Activated CD8-positive, alpha-beta memory T cell treated with anti-CD3 and anti-CD28 coated beads, Interleukin-2, amount 50 U/mL, for 4 hours (primary cell): Measurements from ENCODE around the gene OSBPL6.
A peak's percentile ranks its signal among the peaks of the same experiment; 100 is the strongest.
"Not testable (repeated sequence)": the region's sequence is repeated elsewhere in the genome, so short reads cannot be mapped to it uniquely, and the experiment has no call there.

Experiments used
- DNase-seq: peaks from one replicate; pipeline ENCODE4 v3.0.0-alpha.2; 2020

Gene OSBPL6

DNA sequence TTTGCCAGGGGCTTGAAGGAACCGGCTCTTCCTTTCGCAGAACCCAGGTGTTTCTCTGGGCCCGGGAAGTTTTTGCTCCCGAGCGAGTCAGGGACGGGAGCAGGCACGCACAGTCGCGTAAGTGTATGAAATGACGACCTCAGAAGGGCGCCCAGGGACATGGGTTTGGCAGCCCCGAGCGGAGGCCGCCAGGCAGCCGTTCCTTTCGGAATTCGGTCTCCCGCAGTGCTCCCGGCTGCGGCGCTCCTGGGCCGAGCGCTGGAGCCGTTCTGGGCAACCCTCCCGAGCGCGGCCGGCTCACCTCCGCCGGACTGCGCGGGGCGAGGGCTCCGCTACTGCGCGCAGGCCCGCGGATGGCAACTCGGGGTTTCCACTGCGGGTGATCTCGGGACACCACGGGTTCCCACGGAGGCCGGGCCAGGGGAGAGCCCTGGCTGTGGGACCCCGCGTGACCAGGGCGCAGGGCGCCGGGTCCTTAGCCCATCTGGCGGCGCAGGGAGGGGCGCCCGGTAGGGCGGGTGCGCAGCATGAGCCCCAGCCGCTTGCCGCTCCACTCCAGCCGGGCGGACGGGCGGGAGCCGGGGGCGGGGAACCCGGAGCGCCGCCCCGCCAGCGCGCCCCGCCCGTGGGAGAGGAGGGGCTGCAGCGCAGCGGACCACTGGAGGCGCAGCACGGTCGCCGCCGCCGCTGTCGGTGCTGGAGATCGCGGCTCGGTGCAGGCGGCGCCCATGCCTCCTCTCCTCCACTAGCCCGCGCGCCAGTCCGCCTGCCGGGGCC lies at the start of gene OSBPL6:
TSS of gene OSBPL6 (plus strand) at position 690 of the 777 bp plus-strand sequence. CDS start 111,673 bp downstream, outside the sequence.
- DNase-seq, result peak; percentile 45

DNA sequence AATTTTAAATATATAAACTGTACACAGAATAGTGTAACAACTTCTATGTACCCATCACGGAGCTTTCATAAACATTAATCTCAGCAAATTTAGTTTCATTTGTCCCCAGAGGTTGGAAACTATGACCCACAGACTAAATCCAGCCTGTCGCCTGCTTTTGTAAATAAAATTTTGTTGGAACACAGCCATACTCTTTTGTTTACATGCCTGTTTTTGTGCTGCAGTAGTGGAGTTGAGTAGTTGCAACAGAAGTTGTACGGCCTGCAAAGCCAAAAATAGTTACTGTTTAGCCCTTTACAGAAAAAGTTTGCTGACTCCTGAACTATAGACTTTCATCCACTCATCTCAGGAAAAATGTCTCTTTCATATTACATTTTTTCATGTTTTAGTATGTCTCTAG lies 42.3 kb upstream of the OSBPL6 start:
- DNase-seq, result no peak

DNA sequence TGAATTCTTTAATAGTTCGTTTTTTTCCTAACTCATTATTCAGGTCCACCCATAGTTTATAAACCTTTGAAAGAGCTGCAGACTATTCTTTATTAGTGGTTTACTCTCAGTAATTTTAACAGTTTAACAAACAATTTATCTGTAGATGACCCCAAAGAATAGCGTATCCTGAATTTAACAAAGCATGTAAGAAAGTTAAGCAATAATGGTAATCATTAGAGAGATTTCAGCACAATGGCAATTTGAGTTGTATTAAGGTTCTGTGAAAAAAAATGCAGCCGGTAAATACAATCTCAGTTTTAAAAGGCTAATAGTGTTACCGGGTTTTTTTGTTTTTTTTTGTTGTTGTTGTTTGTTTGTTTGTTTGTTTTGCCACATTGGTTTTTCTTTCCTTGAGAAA lies 41.8 kb upstream of the OSBPL6 start:
- no peak for DNase-seq

DNA sequence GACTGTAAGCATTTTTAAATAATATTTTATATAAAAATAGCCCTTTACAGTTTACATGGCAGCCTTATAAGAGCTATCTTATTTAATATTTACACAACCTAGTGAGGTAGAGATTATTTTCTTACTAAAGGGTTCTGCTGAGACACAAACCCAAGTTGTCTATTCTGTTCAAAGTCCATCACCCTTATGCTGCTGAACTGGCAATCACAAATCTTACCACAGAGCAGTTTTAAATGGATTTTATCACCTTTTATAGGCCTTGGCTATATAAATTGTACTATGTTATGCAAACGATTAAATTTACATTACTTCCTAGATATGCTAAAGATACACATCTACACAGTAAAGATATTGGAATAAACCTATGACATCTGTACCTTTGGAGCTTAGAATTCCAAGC lies 41.3 kb upstream of the OSBPL6 start:
- no peak for DNase-seq

DNA sequence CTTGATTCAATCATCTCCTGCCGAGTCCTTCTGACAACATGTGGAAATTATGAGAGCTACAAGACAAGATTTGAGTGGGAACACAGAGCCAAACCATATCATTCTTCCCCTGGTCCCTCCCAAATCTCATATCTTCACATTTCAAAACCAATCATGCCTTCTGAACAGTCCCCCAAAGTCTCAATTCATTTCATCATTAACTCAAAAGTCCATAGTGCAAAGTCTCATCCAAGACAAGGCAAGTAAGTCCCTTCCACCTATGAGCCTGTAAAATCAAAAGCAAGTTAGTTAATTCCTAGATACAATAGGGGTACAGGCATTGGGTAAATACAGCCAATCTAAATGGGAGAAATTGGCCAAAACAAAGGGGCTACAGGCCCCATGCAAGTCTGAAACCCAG lies 40.4 kb upstream of the OSBPL6 start:
- DNase-seq, result not testable (repeated sequence)

DNA sequence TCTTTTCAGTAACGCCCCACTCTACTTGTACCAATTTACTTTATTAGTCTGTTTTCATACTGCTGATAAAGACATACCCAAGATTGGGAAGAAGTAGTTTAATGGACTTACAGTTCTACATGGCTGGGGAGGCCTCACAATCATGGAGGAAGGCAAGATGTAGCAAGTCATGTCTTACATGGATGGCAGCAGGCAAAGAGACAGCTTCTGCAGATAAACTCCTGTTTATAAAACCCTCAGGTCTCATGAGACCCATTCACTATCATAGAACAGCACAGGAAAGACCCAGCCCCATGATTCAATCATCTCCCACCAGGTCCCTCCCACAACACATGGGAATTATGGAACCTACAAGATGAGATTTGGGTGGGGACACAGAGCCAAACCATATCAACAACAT lies 38.8 kb upstream of the OSBPL6 start:
- DNase-seq, result no peak

DNA sequence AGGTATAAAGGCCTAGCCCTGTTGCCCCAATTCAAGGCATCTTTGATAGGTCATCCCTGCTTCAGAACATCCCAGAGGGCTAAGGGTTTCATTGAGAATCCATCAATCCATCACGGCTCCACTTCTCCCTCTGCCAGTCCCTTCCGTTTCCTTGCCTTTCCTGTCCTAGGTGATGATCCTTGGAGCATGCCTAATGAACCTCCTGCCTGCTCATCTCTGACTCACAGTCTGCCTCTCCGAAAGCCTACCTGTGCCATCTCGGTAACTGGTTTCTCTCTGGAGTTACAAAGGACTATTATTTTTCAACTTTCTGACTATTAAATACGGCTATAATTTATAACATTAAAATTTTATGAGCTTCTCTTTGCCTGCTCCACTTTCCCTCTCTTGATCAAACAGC lies 36.7 kb upstream of the OSBPL6 start:
- DNase-seq, result no peak

DNA sequence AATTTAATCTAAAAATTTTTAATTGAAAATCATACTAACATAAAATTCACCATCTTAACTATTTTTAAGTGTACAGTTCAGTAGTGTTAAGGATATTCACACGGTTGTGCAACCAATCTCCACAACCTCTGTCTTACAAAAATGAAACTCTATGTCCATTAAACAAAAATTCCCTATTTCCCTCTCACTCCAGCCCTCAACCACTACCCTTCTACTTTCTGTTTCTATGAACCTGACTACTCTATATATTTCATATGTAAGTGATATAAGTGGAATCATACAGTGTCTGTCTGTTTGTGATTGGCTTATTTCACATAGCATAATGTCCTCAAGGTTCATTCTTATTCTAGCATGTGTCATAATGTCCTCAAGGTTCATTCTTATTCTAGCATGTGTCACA lies 34.3 kb upstream of the OSBPL6 start:
- no peak for DNase-seq

DNA sequence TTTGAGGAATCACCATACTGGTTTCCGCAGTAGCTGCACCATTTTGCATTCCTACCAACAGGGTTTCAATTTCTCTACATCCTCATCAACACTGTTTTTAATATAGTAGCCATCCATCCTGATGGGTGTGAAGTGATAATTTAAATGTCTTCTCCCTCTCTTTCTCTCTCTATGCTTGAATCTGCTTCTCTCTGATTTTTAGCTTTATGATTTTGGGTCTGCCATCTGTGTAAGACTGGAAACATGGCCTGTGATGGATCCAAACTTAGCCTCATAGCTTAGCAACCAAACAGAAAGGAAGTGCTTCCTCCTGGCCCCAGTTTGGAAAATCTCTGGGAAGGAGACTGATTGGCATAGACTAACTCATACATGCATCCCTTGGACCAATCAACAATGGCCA lies 33.7 kb upstream of the OSBPL6 start:
- no peak for DNase-seq

DNA sequence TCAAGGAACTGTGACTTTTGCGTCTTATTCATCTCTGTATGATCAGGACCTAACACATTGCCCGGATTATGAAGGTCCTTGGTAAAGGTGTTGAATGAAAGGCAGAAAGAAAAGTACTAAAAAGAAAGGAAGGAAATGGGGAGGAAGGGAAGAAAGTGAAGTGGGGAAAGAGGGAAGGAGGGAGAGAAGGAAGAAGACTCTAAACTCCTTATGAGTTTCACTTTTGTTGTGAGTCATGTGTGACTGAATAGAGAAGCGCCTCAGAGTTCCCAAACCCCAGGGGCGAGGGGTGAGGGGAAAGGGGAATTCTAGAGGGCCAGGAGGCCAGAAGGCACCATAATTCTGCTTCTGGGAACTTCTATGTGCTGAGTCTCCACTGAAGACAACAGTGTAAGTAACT lies 30.9 kb upstream of the OSBPL6 start:
- no peak for DNase-seq

DNA sequence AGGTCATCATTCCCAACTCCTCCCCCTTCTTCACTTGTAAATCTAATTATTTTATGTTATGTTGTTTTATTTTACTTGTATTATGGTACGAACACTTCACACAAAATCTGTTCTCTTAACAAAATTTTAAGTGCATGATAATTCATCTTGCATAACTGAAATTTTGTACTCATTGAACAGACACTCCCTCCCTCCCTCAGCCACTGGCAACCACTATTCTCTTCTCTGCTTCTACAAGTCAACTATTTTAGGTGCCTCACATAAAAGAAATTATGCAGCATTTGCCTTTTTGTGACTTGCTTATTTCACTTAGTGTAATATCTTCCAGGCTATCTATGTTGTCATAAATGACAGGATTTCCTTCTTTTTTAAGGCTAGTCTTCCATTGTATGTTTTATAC lies 30.4 kb upstream of the OSBPL6 start:
- DNase-seq, result no peak

DNA sequence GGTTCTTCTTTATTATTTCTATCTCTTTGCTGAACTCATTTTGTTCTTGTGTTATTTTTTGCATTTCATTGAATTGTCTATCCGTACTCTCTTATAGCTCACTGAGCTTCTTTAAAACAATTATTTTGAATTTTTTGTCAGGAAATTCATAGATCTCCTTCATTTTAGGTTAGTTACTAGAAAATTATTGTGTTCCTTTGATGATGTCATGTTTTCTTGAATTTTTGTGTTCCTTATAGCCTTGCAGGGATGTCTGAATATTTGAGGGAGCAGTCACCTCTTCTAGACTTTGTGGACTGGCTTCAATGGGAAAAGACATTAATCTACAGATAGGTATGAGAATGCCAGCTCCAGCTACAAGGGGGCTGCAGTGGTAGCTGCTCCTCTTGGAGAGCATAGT lies 20.7 kb upstream of the OSBPL6 start:
- no peak for DNase-seq

DNA sequence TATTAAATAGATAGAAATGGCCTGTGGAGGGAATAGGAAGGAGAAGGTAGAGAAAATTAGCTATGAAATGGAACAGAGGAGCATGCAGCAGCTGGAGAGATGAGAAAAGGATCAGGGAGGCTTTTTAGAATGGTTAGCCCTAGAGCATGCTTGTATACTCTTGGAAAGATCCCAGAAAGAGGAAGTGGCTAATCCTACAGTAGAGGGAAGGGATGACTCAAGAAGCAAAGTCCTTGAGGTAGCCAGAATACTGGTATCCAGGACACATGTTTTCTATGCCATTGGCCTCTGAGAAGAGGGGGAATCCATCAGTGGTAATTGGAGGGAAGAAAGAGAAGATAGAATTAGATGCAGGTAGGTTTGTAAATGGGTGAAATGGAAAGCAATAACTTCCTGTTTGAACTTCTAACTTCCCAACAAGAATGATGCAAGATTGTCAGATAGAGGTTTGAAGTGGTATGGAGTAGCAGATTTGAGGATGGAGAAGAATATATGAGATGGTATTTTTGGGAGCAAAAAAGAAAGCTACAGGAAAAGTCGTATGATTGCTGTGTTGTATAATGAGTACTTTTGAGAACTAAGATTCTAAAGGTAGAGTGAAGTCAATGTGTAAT lies 17.1 kb upstream of the OSBPL6 start:
- no peak for DNase-seq

DNA sequence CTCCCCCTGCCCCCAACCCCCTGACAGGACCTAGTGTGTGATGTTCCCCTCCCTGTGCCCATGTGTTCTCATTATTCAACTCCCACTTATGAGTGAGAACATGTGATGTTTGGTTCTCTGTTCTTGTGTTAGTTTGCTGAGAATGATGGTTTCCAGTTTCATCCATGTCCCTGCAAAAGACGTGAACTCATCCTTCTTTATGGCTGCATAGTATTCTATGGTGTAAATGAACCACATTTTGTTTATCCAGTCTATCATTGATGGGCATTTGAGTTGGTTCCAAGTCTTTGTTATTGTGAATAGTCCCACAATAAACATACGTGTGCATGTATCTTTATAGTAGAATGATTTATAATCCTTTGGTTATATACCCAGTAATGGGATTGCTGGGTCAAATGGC lies 13.7 kb upstream of the OSBPL6 start:
- not testable (repeated sequence) for DNase-seq

DNA sequence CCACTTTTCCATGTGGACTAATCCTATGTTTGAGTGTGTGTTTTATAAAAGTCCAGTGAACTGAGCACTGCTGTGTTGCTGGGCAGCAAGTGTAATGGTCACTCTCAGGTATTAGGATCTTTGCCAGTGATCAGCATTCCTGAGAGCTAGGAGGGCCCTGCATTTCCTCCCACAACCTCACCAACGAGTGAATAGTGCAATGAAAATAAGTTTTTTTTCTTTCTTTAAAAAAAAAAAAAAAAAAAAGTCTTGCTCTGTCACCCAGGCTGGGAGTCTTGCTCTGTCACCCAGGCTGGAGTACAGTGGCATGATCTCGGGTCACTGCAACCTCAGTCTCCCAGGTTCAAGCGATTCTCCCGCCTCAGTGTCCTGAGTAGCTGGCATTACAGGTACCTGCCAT lies 6.5 kb upstream of the OSBPL6 start:
- no peak for DNase-seq

DNA sequence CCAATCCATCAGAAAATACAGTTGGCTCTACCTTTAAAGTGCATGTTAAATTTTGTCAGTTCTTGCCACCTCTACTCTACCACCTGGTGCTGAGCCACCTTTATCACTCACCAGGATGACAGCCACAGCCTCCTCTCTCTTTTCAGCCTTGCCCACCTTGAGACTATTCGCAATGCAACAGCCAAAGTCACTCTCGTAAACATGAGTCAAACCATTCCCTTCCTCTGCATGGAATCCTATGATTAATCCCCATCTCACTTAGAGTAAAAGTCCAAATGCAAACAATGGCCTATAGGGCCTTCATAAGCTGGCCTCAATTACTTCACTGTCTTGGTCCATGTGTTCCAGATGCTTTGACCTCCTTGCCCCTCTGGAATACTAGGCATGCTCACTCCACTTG lies 5.8 kb upstream of the OSBPL6 start:
- no peak for DNase-seq

DNA sequence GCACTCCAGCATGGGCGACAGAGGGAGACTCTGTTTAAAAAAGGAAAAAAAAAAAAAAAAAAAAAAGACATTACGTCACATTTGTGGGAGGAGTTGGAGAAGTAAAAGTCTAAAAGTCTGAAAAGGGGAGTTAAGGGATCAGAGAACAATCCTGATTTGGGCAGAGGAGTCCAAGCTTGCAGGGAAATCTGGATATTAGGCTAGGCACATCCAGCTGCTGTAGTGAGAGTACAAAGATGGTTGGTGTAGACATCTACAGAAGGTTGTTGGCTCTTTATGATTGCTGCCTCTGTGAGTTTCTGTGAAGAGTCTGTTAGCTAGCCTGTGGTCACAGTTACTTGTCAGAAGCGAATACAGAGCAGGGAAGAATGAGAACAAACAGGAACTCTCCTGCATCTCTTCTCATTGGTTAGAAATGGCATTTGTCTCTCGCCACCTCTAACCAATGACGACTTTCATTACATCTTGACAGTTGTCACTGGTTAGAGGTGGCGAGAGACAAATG lies 3.3 kb upstream of the OSBPL6 start:
- DNase-seq, result no peak

DNA sequence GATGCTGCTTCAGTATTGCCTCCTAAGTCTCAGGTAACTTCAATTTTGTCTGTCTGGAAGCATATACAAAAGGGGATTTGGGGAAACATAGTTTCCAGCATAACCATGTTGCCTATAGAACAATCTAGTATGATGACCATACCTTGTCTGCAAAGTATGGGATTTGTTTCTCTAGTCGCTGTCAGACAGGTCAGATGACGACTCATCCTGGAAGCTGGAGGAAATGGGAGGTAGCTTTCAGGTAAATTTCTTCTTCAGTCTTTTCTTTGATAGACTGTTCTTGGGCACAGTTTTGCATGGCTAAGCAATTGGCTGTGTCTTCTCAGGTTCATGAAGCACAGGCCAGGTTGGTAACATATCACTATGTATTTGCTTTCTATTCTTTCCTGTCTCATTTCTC lies 2.8 kb upstream of the OSBPL6 start:
- DNase-seq, result no peak

DNA sequence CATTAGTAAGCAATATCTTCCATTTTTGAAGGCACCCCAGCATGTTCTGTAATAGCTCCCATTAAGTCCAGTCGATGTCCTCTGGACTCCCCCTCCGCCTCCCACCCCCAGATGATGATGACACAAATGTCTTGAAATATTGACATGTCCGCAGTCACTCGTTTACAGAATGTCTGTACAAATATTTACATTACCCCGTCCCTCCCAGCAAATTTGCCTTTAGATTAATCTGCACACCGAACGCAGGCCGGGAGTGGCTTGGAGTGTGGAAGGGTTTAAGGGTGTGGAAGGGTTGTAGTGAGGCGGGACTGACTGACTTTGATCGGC lies 853 bp upstream of the OSBPL6 start:
- DNase-seq, result no peak

DNA sequence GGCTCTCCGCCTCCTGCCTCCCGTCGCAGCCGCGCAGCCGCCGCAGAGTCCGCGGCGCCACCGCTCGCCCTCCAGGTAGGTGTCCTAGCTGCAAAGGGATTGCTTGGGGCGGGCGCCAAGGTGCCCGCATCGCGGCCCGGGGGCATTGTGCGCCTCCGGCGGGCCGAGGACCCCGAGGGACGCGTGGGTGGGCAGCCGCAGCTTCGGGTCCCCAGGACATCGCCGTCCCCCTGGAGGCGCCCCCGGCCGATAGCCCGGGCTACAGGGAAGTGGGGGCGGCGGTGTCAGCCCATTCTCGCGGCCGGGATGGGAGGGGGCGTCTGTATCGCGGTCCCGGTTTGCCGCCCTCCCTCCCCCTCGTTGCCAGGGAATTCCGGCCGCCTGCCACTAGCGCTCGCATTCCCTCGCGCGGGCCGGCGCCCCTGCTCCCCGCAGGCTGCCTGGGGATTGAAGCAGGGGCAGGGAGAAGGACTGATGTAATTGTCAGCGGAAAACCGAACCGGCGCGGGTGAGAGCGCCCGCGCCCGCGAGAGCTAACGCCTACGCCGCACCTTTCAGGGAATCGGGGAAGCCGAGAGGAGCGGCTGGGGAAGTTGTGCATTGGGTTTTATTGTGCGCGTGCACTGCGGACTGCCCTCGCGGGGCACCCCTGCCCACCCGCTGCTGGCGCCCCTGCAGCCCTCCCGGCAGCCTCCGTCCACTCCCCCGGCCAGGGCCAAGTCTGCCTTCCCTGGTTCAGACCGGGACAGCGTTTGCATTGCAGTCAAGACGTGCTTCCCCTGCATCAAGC lies 483 bp downstream of the OSBPL6 start:
- peak; percentile 15 for DNase-seq

DNA sequence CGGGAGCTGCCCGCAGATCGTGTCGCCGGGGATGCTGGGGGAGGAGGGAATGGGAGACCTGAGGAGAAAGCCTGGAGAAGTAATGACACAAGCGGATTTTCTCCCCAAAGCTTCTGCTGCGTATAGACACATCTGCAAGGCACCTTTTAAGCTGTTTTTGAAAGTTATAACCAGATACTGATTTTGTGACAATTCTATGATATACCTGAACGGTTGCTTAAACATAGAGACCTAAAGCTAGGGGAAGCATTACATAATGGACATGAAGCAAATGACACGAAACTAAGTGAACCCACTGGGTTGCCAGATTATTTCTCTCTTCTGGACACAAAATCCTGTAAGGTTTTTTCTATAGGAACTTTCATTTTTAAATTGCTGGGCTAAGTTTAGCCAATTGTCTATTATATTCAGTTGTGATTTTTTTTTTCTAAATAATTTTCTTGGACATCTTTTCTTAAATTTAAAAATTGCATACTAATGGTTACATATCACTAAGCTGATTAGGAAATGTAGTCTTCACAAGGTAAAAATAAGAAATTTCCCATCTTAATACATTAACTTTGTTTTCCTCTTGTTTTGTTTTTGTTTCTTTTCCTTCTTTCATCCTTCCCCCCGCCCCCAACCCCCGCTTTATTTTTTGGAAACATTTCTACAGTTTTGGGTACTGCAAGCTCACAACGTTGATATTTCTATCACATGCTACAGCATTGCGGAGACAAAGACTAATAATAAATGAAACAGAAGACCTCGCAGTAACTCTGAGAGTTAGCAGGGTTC lies 1.3 kb downstream of the OSBPL6 start:
- no peak for DNase-seq

DNA sequence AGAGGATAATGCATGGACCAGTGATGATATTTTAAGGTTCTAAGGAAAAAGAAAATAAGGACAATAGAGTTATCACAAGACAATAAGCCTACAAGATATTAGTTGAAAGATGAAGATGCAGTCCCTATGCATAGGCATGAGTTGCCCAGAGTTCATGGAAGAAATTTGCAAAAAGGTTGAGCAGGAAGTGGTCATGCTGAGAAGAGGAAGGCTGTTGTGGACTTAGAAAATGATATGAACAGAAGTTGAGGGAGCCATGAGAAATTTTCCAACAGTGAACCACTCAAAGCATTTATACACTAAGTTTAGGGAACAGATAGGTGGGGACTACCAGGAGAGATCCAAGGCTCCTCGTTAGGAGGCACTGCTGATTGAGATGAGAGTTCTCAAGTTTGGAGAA lies 3.5 kb downstream of the OSBPL6 start:
- DNase-seq, result no peak

DNA sequence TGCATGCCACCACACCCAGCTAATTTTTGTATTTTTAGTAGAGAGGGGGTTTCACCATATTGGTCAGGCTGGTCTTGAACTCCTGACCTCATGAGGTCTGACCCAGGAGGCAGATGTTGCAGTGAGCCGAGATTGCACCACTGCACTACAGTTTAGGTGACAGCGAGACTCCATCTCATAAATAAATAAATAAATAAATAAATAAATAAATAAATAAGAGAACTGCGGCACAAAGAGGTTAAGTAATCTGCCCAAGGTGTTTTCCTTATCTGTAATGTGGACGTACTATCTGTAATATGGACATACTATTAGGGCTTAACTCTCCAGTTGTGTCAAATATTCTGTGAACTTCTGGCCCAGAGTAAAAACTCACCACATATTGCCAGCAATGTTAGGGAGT lies 4.1 kb downstream of the OSBPL6 start:
- not testable (repeated sequence) for DNase-seq
